Colonic mucosa (tissue), 4 donors: ENCODE results near the gene ANXA2. TPM values are rescaled to one million over a fixed set of nuclear protein-coding genes. Genes with fewer than 3 reads are reported as not detected.

Source experiments
- DNase-seq: peaks from one replicate; pipeline ENCODE4 v3.0.0-alpha.2; 2020
- H3K27ac ChIP-seq: fragments of 200-600 bp; one replicate; pipeline ENCODE4 v1.8.0; 2021
- H3K27me3 ChIP-seq: fragments of 200-600 bp; one replicate; pipeline ENCODE4 v1.8.0; 2021
- H3K36me3 ChIP-seq: fragments of 200-600 bp; one replicate; pipeline ENCODE4 v1.8.0; 2021
- H3K4me1 ChIP-seq: fragments of 200-600 bp; one replicate; pipeline ENCODE4 v1.8.0; 2021; ENCODE audit warnings: mild to moderate bottlenecking
- H3K4me3 ChIP-seq: fragments of 200-600 bp; one replicate; pipeline ENCODE4 v1.8.0; 2021
- H3K9ac ChIP-seq, 2 donors: one replicate each; pipeline ENCODE4 v1.7.0; 2013; ENCODE audit warnings: control low read depth in 2 of 2, low read depth in 2 of 2, low read length in 2 of 2
- H3K9me3 ChIP-seq: fragments of 200-600 bp; one replicate; pipeline ENCODE4 v1.8.0; 2021
- CTCF ChIP-seq: fragments of 200-600 bp; IDR thresholded peaks from one replicate; pipeline ENCODE4 v1.8.0; 2022; ENCODE audit warnings: antibody characterized with exemption, mild to moderate bottlenecking
- intact Hi-C: fragments of 100-400 bp; cut with DNase I; formaldehyde crosslinking; loops from one replicate; pipeline ENCODE4 v1.14.1; 2022
- total RNA-seq, 2 donors: library from RNA; stranded (reverse); fragmentation: NEBNext Ultra II Directional in 1 of 2; extraction: Animal tissue kit (Norgen Biotek cat#: 25700) in 1 of 2; gene quantifications; one replicate each; pipeline ENCODE4 v1.2.1, GENCODE V29; 2021
- donor health status: healthy.
- donor health status: DM: no; HTN: no; CAD: no.
- donor health status: DM: no; HTN: no; CAD: no.

Gene ANXA2
- total RNA-seq, 2 donors from 2014 or later: 813 to 816 TPM

- TF ChIP-seq CTCF: peak; percentile 68
- Histone ChIP-seq H3K27ac (no peak overlapping the region), H3K4me3 (no peak overlapping the region), H3K4me1 (no peaks in the 10 kb centered on the region), H3K36me3 (no peaks in the 10 kb centered on the region), H3K9me3 (no peaks in the 10 kb centered on the region), H3K27me3 (peaks cover 12% of the 10 kb centered on the region), H3K9ac (no peak overlapping the region)
- intact Hi-C loops: loop anchor here (5.0 to 10.0 kb wide), 3 partner anchors 198 to 632 kb away; no protein-coding TSS in a partner anchor
- DNase-seq: peak; percentile 29
Observed at GRCh38 chr15:60326824-60327654, 70.7 kb downstream of the ANXA2 start.

GRCh38 chr15:60326343-60326742 is 71.4 kb downstream of the ANXA2 start:
- no peak for TF ChIP-seq CTCF
- no peak for DNase-seq
- Histone ChIP-seq H3K4me1 (no peaks in the 10 kb centered on the region), H3K9ac (no peak overlapping the region), H3K36me3 (no peaks in the 10 kb centered on the region), H3K4me3 (no peak overlapping the region), H3K27ac (no peak overlapping the region), H3K27me3 (peaks cover 12% of the 10 kb centered on the region), H3K9me3 (no peaks in the 10 kb centered on the region)
- intact Hi-C loops: loop anchor here (5.0 to 10.0 kb wide), 3 partner anchors 198 to 632 kb away; no protein-coding TSS in a partner anchor

- Histone ChIP-seq H3K4me1 (no peaks in the 10 kb centered on the region), H3K9me3 (no peaks in the 10 kb centered on the region), H3K27me3 (peaks cover 12% of the 10 kb centered on the region), H3K4me3 (no peak overlapping the region), H3K9ac (no peak overlapping the region), H3K36me3 (no peaks in the 10 kb centered on the region), H3K27ac (no peak overlapping the region)
- intact Hi-C loops: loop anchor here (5.0 to 10.0 kb wide), 3 partner anchors 199 to 631 kb away; no protein-coding TSS in a partner anchor
- DNase-seq: no peak
- no peak for TF ChIP-seq CTCF
Observed at GRCh38 chr15:60325905-60326304, 71.9 kb downstream of the ANXA2 start.

- DNase-seq: no peak
- Histone ChIP-seq H3K27ac (no peak overlapping the region), H3K9me3 (no peaks in the 10 kb centered on the region), H3K9ac (no peak overlapping the region), H3K4me1 (no peaks in the 10 kb centered on the region), H3K4me3 (no peak overlapping the region), H3K36me3 (no peaks in the 10 kb centered on the region), H3K27me3 (peaks cover 12% of the 10 kb centered on the region)
- intact Hi-C loops: loop anchor here (5.0 to 10.0 kb wide), 3 partner anchors 200 to 630 kb away; no protein-coding TSS in a partner anchor
- no peak for TF ChIP-seq CTCF
Observed at GRCh38 chr15:60324706-60325438, 72.9 kb downstream of the ANXA2 start.

GRCh38 chr15:60323322-60323721 is 74.5 kb downstream of the ANXA2 start:
- Histone ChIP-seq H3K36me3 (no peaks in the 10 kb centered on the region), H3K4me1 (no peaks in the 10 kb centered on the region), H3K9me3 (no peaks in the 10 kb centered on the region), H3K4me3 (no peak overlapping the region), H3K9ac (no peak overlapping the region), H3K27ac (no peak overlapping the region), H3K27me3 (peaks cover 12% of the 10 kb centered on the region)
- no peak for TF ChIP-seq CTCF
- DNase-seq: no peak
- intact Hi-C loops: loop anchor here (10.0 kb wide), 2 partner anchors 201 to 629 kb away; no protein-coding TSS in a partner anchor
